K562 (cell line): ENCODE data around the gene TIMM50. TPM values are rescaled to one million over a fixed set of nuclear protein-coding genes. Genes with fewer than 3 reads are reported as not detected.

ENCODE experiments used
- CBFB ChIP-seq: sonication (generic); formaldehyde crosslinking; IDR thresholded peaks from 2 replicates; pipeline ENCODE4 v1.4.0; 2020; ENCODE audit warnings: mild to moderate bottlenecking, missing genetic modification reagents
- CHD1 ChIP-seq: fragments of 200-600 bp; sonication (generic); IDR thresholded peaks from one replicate; pipeline ENCODE4 v1.6.1; 2012; ENCODE audit warnings: mild to moderate bottlenecking, moderate library complexity, low read length, inconsistent platforms
- DACH1 ChIP-seq: fragments of 450-650 bp; IDR thresholded peaks from 2 replicates; pipeline ENCODE4 v1.6.1; 2018; ENCODE audit not compliant: partially characterized antibody
- DIDO1 ChIP-seq: fragments of 450-650 bp; IDR thresholded peaks from 2 replicates; pipeline ENCODE4 v1.6.1; 2016; ENCODE audit warnings: low read depth, missing biosample characterization, missing genetic modification characterization
- GTF2A2 ChIP-seq: IDR thresholded peaks from 2 replicates; pipeline ENCODE4 v1.6.1; 2016; ENCODE audit warnings: mild to moderate bottlenecking, missing genetic modification characterization, missing compliant biosample characterization
- HDAC1 ChIP-seq, 2 experiments: fragments of 450-650 bp; IDR thresholded peaks; 2 replicates each; pipeline ENCODE4 v1.6.1; 2016 to 2017; ENCODE audit warnings: inconsistent platforms in 1 of 2, mild to moderate bottlenecking in 1 of 2, moderate library complexity in 1 of 2
- MEF2D ChIP-seq: conservative IDR thresholded peaks from 2 replicates; pipeline ENCODE4 v1.6.1; 2016; ENCODE audit warnings: low read depth, missing genetic modification characterization, missing compliant biosample characterization
- MTF1 ChIP-seq: fragments of 250-450 bp; sonication (Bioruptor Pico); IDR thresholded peaks from 2 replicates; pipeline ENCODE4 v1.9.0; 2021; ENCODE audit warnings: moderate library complexity, mild to moderate bottlenecking, inconsistent platforms, borderline replicate concordance
- MYC ChIP-seq, 2 experiments: fragments of 250-450 bp in 1 of 2; sonication (Bioruptor Pico) in 1 of 2; IDR thresholded peaks; 2 replicates each; pipeline versions ENCODE4 v1.5.1 to v1.6.1; 2012 to 2021; ENCODE audit warnings: low read depth in 2 of 2, borderline replicate concordance in 1 of 2, improper control_type of control experiment in 1 of 2, low read length in 1 of 2, mild to moderate bottlenecking in 1 of 2, moderate library complexity in 1 of 2
- SIX5 ChIP-seq, 2 experiments: IDR thresholded peaks; 2 replicates each; pipeline ENCODE4 v1.6.1; 2011; ENCODE audit warnings: low read length in 2 of 2, borderline replicate concordance in 1 of 2, low read depth in 1 of 2, mild to moderate bottlenecking in 1 of 2, moderate library complexity in 1 of 2; ENCODE audit not compliant: insufficient read depth in 1 of 2
- THRAP3 ChIP-seq: fragments of 450-650 bp; IDR thresholded peaks from 2 replicates; pipeline ENCODE4 v1.6.1; 2016; ENCODE audit warnings: mild to moderate bottlenecking, inconsistent platforms, borderline replicate concordance
- XRCC3 ChIP-seq: fragments of 450-650 bp; IDR thresholded peaks from 2 replicates; pipeline ENCODE4 v1.6.1; 2017; ENCODE audit warnings: mild to moderate bottlenecking, moderate library complexity
- ZBTB2 ChIP-seq: fragments of 450-650 bp; IDR thresholded peaks from 2 replicates; pipeline ENCODE4 v1.6.1; 2016; ENCODE audit warnings: antibody characterized with exemption
- ZNF561 ChIP-seq: fragments of 450-650 bp; formaldehyde crosslinking; conservative IDR thresholded peaks from 2 replicates; pipeline ENCODE4 v1.4.0; 2020; ENCODE audit warnings: mild to moderate bottlenecking, moderate library complexity
- ZNF785 ChIP-seq: fragments of 250-450 bp; sonication (Bioruptor Pico); IDR thresholded peaks from 2 replicates; pipeline ENCODE4 v1.4.0; 2020; ENCODE audit warnings: mild to moderate bottlenecking
- polyA plus RNA-seq, 8 experiments: library from polyadenylated mRNA; depleted of rRNA in 4 of 8; stranded (reverse) in 5 of 8; unstranded in 3 of 8; fragments of >200 nt; fragmentation: Nextera tagmentation in 2 of 8; fragmentation: Illumina TruSeq in 1 of 8; extraction: Ambion mirVana in 2 of 8; extraction: Trizol in 1 of 8; gene quantifications; 2 replicates each; pipeline versions ENCODE4 v1.2.1 to v1.2.3, GENCODE V29; 2011 to 2014; ENCODE audit warnings: inconsistent platforms in 1 of 8, missing spikeins in 1 of 8
- total RNA-seq, 7 experiments: library from RNA; depleted of rRNA in 6 of 7; stranded (reverse); fragments of >200 nt in 6 of 7; fragmentation: Illumina TruSeq in 2 of 7; extraction: Trizol in 2 of 7; gene quantifications; 2 replicates each; pipeline versions ENCODE4 v1.2.1 to v1.2.3, GENCODE V29; 2011 to 2021; ENCODE audit warnings: low replicate concordance in 1 of 7
- TF ChIP-seq, protein P1 (sequence below): fragments of 450-650 bp; IDR thresholded peaks from 2 replicates; pipeline ENCODE4 v1.6.1; 2016; ENCODE audit warnings: low read depth, mild to moderate bottlenecking, moderate library complexity
- TF ChIP-seq, protein P2 (sequence below), 2 experiments: fragments of 450-650 bp; IDR thresholded peaks; 2 replicates each; pipeline ENCODE4 v1.6.1; 2016
- TF ChIP-seq, protein P3 (sequence below): IDR thresholded peaks from 3 replicates; pipeline ENCODE4 v1.6.1; 2011; ENCODE audit warnings: borderline replicate concordance, mild to moderate bottlenecking; ENCODE audit not compliant: insufficient read length, insufficient read depth
- TF ChIP-seq, protein P4 (sequence below): IDR thresholded peaks from 2 replicates; pipeline ENCODE4 v1.6.1; 2011; ENCODE audit warnings: borderline replicate concordance, low read depth, mild to moderate bottlenecking, moderate library complexity, low read length; ENCODE audit not compliant: insufficient read depth, poor library complexity, severe bottlenecking

The TIMM50 gene
- total and polyA plus RNA-seq, 9 of the 15 experiments (the other 6 are each of a cell fraction or from before 2014, with no cell fraction given), result 28.3 to 221 (median 170) TPM

DNA sequence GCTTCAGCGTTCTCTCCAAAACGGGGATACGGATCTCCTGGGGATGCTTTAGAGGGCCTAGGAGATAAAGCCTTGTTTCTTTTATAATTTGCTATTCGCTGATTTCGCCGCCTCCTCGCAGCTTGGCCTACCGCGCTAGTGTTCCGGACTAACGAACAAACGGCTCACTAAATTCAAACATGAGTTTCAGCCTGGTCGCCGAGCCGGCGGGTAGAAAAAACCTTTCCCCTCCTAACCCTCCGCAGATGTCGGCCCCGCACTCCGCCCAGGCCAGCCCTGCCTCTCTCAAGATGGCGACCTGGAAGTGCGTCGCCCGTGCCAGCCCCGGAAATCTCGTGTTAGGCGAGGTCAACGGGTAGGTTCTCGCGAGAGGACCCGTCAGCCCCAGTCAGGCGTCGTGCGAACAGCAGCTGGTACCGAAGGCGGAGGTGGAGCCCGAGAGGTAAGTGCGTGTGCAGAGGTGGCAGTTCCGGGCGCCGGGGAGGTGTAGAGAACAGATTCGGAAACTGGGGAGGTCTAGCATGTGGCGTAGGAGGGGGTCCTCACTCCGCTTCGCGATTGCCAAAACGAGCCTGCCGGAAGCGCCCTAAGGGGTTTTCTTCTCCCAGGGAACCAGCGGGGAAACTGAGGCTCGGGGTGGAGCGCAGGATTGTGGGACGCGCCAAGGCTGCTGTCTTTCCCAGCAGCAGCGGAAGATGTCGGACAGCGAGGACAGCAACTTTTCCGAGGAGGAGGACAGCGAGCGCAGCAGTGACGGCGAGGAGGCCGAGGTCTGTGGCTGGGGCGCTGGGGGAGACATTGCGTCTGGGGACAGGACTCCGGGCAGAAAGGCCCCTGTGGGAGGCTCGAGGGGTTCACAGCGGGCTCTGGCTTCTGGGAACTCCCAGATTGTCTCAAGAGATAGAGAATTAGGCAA lies 35.2 kb upstream of the TIMM50 start, which contains the start of gene SUPT5H (continued):
- TF ChIP-seq XRCC3 (no peak), THRAP3 (peak; percentile 23; the same call in 1 of the 2 replicates), MEF2D (tag) (no peak; the same call in 1 of the 2 replicates), ZNF561 (CRISPR knock-in tag) (no peak), ZBTB2 (0 out of 2 replicates have a peak, but pooled peaks have one; percentile 47), CBFB (CRISPR knock-in tag) (peak; percentile 69; the same call in 1 of the 2 replicates), MTF1 (no peak), GTF2A2 (tag) (no peak), MYC (IDR thresholded peaks at IDR 0.05; ENCODE audit: low read depth, low read length) (peak; percentile 87), MYC (CRISPR knock-in tag; IDR thresholded peaks at IDR 0.05; ENCODE audit: borderline replicate concordance, low read depth) (peak; percentile 67; the same call in 1 of the 2 replicates), DACH1 (peak; percentile 87), ZNF785 (CRISPR knock-in tag) (no peak), SIX5 (IDR thresholded peaks at IDR 0.05; ENCODE audit: borderline replicate concordance in 1 of 2, insufficient read depth in 1 of 2, low read depth in 1 of 2, low read length in 2 of 2) (peak; percentile 56 to 61; a peak in 3 of 4 replicates), DIDO1 (tag) (peak; percentile 52; the same call in 1 of the 2 replicates), HDAC1 (IDR thresholded peaks at IDR 0.05) (peak in 1 of 2 experiments; percentile 90; a peak in 2 of 4 replicates), CHD1 (peak; percentile 95)
- TF ChIP-seq, protein P1, sequence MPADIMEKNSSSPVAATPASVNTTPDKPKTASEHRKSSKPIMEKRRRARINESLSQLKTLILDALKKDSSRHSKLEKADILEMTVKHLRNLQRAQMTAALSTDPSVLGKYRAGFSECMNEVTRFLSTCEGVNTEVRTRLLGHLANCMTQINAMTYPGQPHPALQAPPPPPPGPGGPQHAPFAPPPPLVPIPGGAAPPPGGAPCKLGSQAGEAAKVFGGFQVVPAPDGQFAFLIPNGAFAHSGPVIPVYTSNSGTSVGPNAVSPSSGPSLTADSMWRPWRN, result no peak
- TF ChIP-seq, protein P2, sequence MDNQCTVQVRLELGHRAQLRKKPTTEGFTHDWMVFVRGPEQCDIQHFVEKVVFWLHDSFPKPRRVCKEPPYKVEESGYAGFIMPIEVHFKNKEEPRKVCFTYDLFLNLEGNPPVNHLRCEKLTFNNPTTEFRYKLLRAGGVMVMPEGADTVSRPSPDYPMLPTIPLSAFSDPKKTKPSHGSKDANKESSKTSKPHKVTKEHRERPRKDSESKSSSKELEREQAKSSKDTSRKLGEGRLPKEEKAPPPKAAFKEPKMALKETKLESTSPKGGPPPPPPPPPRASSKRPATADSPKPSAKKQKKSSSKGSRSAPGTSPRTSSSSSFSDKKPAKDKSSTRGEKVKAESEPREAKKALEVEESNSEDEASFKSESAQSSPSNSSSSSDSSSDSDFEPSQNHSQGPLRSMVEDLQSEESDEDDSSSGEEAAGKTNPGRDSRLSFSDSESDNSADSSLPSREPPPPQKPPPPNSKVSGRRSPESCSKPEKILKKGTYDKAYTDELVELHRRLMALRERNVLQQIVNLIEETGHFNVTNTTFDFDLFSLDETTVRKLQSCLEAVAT (IDR thresholded peaks at IDR 0.05), result peak in 1 of 2 experiments; percentile 51; a peak in 1 of 4 replicates
- TF ChIP-seq, protein P3, sequence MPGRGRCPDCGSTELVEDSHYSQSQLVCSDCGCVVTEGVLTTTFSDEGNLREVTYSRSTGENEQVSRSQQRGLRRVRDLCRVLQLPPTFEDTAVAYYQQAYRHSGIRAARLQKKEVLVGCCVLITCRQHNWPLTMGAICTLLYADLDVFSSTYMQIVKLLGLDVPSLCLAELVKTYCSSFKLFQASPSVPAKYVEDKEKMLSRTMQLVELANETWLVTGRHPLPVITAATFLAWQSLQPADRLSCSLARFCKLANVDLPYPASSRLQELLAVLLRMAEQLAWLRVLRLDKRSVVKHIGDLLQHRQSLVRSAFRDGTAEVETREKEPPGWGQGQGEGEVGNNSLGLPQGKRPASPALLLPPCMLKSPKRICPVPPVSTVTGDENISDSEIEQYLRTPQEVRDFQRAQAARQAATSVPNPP, result no peak
- TF ChIP-seq, protein P4, sequence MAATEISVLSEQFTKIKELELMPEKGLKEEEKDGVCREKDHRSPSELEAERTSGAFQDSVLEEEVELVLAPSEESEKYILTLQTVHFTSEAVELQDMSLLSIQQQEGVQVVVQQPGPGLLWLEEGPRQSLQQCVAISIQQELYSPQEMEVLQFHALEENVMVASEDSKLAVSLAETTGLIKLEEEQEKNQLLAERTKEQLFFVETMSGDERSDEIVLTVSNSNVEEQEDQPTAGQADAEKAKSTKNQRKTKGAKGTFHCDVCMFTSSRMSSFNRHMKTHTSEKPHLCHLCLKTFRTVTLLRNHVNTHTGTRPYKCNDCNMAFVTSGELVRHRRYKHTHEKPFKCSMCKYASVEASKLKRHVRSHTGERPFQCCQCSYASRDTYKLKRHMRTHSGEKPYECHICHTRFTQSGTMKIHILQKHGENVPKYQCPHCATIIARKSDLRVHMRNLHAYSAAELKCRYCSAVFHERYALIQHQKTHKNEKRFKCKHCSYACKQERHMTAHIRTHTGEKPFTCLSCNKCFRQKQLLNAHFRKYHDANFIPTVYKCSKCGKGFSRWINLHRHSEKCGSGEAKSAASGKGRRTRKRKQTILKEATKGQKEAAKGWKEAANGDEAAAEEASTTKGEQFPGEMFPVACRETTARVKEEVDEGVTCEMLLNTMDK, result no peak
